Coronary artery (tissue), 2 donors: ENCODE measurements around the gene GALNT18.

Experiments used
- DNase-seq: peaks from one replicate; pipeline ENCODE4 v3.0.0-alpha.2; 2017; ENCODE audit warnings: low spot score
- H3K27ac ChIP-seq, 2 donors: fragments of 200-600 bp; sonication (generic); one replicate each; pipeline ENCODE4 v1.5.1; 2016 to 2019
- H3K4me3 ChIP-seq: fragments of 200-600 bp; sonication (generic); 2 replicates; pipeline ENCODE4 v1.5.1; 2016; ENCODE audit warnings: mild to moderate bottlenecking, moderate library complexity
- CTCF ChIP-seq: fragments of 200-600 bp; sonication (generic); IDR thresholded peaks from one replicate; pipeline ENCODE4 v1.5.1; 2019; ENCODE audit warnings: antibody characterized with exemption

GALNT18 gene

GRCh38 chr11:11641581-11641980 is 19.8 kb upstream of the GALNT18 start:
- Histone ChIP-seq H3K4me3 (no peak overlapping the region), H3K27ac (no peak overlapping the region)
- no peak for TF ChIP-seq CTCF
- DNase-seq: no peak

GRCh38 chr11:11640996-11641395 is 19.2 kb upstream of the GALNT18 start:
- no peak for TF ChIP-seq CTCF
- no peak overlapping the region for H3K4me3 ChIP-seq
- no peak for DNase-seq
- no peak overlapping the region for H3K27ac ChIP-seq

GRCh38 chr11:11640152-11640551 is 18.3 kb upstream of the GALNT18 start:
- TF ChIP-seq CTCF: no peak
- DNase-seq: no peak
- no peak overlapping the region for H3K27ac ChIP-seq
- no peak overlapping the region for H3K4me3 ChIP-seq

GRCh38 chr11:11636671-11637070 is 14.9 kb upstream of the GALNT18 start:
- no peak for DNase-seq
- TF ChIP-seq CTCF: no peak
- H3K4me3 ChIP-seq: no peak overlapping the region
- H3K27ac ChIP-seq: no peak overlapping the region

GRCh38 chr11:11635443-11635842 is 13.6 kb upstream of the GALNT18 start:
- TF ChIP-seq CTCF: no peak
- DNase-seq: no peak
- H3K27ac ChIP-seq: no peak overlapping the region

GRCh38 chr11:11629368-11629767 is 7.6 kb upstream of the GALNT18 start:
- H3K27ac ChIP-seq: no peak overlapping the region
- no peak for DNase-seq
- TF ChIP-seq CTCF: no peak
- no peak overlapping the region for H3K4me3 ChIP-seq

More at GRCh38 chr11:11635443-11635842, 13.6 kb upstream of the GALNT18 start:
- H3K4me3 ChIP-seq: no peak overlapping the region

- DNase-seq: no peak
- no peak for TF ChIP-seq CTCF
- Histone ChIP-seq H3K4me3 (no peak overlapping the region), H3K27ac (no peak overlapping the region)
Measured at GRCh38 chr11:11628651-11629050, 6.8 kb upstream of the GALNT18 start.
